ENCODE measurements around the gene TGM6. TPM values are rescaled to one million over a fixed set of nuclear protein-coding genes. Genes with fewer than 3 reads are reported as not detected.

Gene TGM6
- total and polyA plus RNA-seq, 12 donors: not detected

DNA sequence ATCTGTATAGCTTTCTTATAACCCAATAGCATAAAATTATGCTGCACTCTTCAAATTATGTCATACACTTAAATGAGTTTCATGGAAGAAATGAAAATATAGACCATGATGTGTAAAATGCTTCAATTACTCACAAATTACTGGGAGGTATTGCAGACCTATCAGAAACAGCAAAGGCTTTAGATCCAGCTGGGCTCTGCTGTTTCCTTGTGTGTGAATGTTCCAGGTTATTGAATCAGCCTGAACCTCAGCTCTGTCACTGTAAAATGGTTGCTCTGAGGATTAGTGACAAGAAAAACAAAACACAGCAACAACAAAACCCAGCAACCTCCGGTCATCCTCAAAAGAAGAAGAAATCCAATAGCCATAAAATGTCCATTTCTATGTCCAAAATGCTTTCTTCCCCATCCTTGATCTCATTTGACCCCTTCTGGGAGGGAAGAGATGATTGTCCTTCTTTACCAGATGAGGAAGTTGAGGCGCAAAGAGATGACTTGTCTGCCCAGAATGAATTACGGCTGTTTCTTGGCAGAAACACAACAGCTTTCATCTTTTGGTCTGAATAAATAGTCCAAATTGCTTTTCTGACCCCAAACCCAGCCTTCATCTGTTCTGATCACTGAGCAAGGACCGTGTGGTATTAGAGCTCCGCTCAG, 42.2 kb upstream of the TGM6 start:
- WGBS, 4 donors: 34 to 47% (median 40%) methylated on average over 5 of the region's 5 CpGs
- TF ChIP-seq POLR2A (IDR thresholded peaks at IDR 0.05): no peak
- TF ChIP-seq, protein P1, sequence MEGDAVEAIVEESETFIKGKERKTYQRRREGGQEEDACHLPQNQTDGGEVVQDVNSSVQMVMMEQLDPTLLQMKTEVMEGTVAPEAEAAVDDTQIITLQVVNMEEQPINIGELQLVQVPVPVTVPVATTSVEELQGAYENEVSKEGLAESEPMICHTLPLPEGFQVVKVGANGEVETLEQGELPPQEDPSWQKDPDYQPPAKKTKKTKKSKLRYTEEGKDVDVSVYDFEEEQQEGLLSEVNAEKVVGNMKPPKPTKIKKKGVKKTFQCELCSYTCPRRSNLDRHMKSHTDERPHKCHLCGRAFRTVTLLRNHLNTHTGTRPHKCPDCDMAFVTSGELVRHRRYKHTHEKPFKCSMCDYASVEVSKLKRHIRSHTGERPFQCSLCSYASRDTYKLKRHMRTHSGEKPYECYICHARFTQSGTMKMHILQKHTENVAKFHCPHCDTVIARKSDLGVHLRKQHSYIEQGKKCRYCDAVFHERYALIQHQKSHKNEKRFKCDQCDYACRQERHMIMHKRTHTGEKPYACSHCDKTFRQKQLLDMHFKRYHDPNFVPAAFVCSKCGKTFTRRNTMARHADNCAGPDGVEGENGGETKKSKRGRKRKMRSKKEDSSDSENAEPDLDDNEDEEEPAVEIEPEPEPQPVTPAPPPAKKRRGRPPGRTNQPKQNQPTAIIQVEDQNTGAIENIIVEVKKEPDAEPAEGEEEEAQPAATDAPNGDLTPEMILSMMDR (IDR thresholded peaks at IDR 0.05): no peak

DNA sequence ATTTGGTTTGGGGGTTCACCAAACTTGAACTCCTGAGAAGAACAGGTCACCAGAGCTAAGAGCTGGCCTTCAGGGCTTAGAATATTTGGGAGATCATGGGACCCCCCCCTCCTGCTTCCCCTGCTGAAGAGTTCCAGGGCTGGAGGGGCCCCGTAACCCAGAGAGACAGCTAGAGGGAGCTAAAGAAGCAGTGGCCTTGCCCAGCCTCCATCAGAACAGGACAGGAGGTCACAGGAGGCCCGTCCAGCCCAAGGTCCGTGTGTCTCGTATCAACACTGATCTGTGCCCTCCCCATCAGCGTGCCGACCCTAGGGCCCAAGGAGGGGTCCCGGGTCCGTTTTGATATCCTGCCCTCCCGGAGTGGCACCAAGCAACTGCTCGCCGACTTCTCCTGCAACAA, 40.6 kb upstream of the TGM6 start:
- 79 to 94% (median 85%) methylated on average over 2 to 11 of the region's 11 CpGs for WGBS, 4 donors
- TF ChIP-seq POLR2A (IDR thresholded peaks at IDR 0.05): no peak
- TF ChIP-seq, protein P1 (IDR thresholded peaks at IDR 0.05): no peak
- H3K27ac ChIP-seq: no peak overlapping the region
- H3K36me3 ChIP-seq (replicated peaks in 1 of 2): no peaks in the 10 kb centered on the region
- DNase-seq: no peak
- no peaks in the 10 kb centered on the region for H3K4me1 ChIP-seq (replicated peaks in 1 of 2)
- H3K9me3 ChIP-seq (replicated peaks in 1 of 3): no peaks in the 10 kb centered on the region
- intact Hi-C loops (cut with DNase I): no loop called here
- no peaks in the 10 kb centered on the region for H3K27me3 ChIP-seq
- H3K4me3 ChIP-seq: no peak overlapping the region

More for the DNA sequence above, 42.2 kb upstream of the TGM6 start:
- no peak for DNase-seq
- no peaks in the 10 kb centered on the region for H3K27me3 ChIP-seq
- no peak overlapping the region for H3K27ac ChIP-seq
- H3K4me1 ChIP-seq (replicated peaks in 1 of 2): no peaks in the 10 kb centered on the region
- H3K36me3 ChIP-seq (replicated peaks in 1 of 2): no peaks in the 10 kb centered on the region
- intact Hi-C loops (cut with DNase I): no loop called here
- no peaks in the 10 kb centered on the region for H3K9me3 ChIP-seq (replicated peaks in 1 of 3)
- no peak overlapping the region for H3K4me3 ChIP-seq

DNA sequence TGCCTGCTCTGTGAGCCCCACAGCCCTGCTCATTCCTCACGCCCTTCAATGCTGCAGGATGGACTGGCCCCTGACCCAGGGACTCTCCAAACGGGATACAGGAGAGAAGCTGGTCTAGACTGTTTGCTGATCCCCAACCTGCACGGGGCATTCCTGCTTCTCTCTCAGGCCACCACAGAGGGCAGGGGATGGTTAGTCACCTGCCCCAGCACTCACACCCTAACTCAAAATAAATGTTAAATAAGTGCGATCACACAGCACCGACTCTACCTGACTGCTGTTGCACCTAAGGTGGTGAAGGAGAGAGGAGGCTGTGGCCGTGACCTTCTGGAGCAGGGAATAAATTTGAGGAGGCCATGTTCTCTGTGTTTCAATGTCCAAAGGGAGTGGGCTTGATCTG, 39.9 kb upstream of the TGM6 start:
- Histone ChIP-seq H3K4me1 (replicated peaks in 1 of 2) (no peaks in the 10 kb centered on the region), H3K27ac (no peak overlapping the region), H3K9me3 (replicated peaks in 1 of 3) (no peaks in the 10 kb centered on the region), H3K36me3 (replicated peaks in 1 of 2) (no peaks in the 10 kb centered on the region), H3K4me3 (no peak overlapping the region), H3K27me3 (no peaks in the 10 kb centered on the region)
- WGBS, 4 donors: 81 to 91% (median 84%) methylated on average over 5 to 6 of the region's 6 CpGs
- intact Hi-C loops (cut with DNase I): no loop called here
- TF ChIP-seq, protein P1 (IDR thresholded peaks at IDR 0.05): no peak
- no peak for TF ChIP-seq POLR2A (IDR thresholded peaks at IDR 0.05)
- DNase-seq: no peak

DNA sequence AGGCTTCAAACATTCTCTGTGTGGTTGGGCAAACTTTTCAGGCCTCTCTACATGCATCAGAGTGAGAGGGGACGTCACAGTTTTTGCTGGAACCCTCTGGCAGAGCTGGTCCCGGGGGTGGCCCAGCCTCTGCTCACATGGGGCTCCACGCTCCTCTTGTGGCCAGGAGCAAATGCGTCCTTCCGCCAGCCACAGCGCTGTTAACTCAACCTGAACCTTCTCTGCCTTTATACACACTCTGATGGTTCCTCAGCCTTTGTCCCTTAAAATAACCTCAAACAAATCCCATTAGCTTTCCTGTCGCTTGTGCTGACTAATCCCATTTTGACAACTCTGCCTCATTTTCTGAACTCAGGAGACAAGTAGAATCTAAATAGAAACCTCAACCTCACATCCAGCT, 39.4 kb upstream of the TGM6 start:
- 86 to 96% (median 88%) methylated on average over 5 to 7 of the region's 7 CpGs for WGBS, 4 donors
- Histone ChIP-seq H3K27me3 (no peaks in the 10 kb centered on the region), H3K36me3 (replicated peaks in 1 of 2) (no peaks in the 10 kb centered on the region), H3K27ac (no peak overlapping the region), H3K4me3 (no peak overlapping the region), H3K9me3 (replicated peaks in 1 of 3) (no peaks in the 10 kb centered on the region), H3K4me1 (replicated peaks in 1 of 2) (no peaks in the 10 kb centered on the region)
- intact Hi-C loops (cut with DNase I): no loop called here
- DNase-seq: no peak
- TF ChIP-seq POLR2A (IDR thresholded peaks at IDR 0.05): no peak
- TF ChIP-seq, protein P1 (IDR thresholded peaks at IDR 0.05): no peak

Measured in adrenal gland (tissue), 12 donors.